ENCODE results near the gene LYL1. TPM values are rescaled to one million over a fixed set of nuclear protein-coding genes. Genes with fewer than 3 reads are reported as not detected.

LYL1 gene
- total RNA-seq, 1 donor, result 2.6 TPM

- TF ChIP-seq CTCF (IDR thresholded peaks at IDR 0.05; ENCODE audit: insufficient read depth, low read depth, low read length), result no peak
- H3K4me3 ChIP-seq (ENCODE audit: low read depth, low read length), result peak overlapping the region; percentile 30
- DNase-seq (ENCODE audit: low read depth), result peak; percentile 63
These were observed 4.2 kb downstream of the LYL1 start for GRCh38 chr19:13098277-13099072.

- DNase-seq (ENCODE audit: low read depth), result no peak
- no peak for TF ChIP-seq CTCF (IDR thresholded peaks at IDR 0.05; ENCODE audit: insufficient read depth, low read depth, low read length)
- peak overlapping the region; percentile 33 for H3K4me3 ChIP-seq (ENCODE audit: low read depth, low read length)
These were observed 5.0 kb downstream of the LYL1 start for GRCh38 chr19:13097463-13098258.

- no peak for DNase-seq (ENCODE audit: low read depth)
- H3K4me3 ChIP-seq (ENCODE audit: low read depth, low read length), result no peak overlapping the region
- TF ChIP-seq CTCF (IDR thresholded peaks at IDR 0.05; ENCODE audit: insufficient read depth, low read depth, low read length), result no peak
These were observed 5.6 kb downstream of the LYL1 start for GRCh38 chr19:13097033-13097462.

- no peak for TF ChIP-seq CTCF (IDR thresholded peaks at IDR 0.05; ENCODE audit: insufficient read depth, low read depth, low read length)
- no peak overlapping the region for H3K4me3 ChIP-seq (ENCODE audit: low read depth, low read length)
- DNase-seq (ENCODE audit: low read depth), result no peak
These were observed 6.4 kb downstream of the LYL1 start for GRCh38 chr19:13095934-13096927.

- no peak for TF ChIP-seq CTCF (IDR thresholded peaks at IDR 0.05; ENCODE audit: insufficient read depth, low read depth, low read length)
- DNase-seq (ENCODE audit: low read depth), result no peak
- H3K4me3 ChIP-seq (ENCODE audit: low read depth, low read length), result no peak overlapping the region
These were observed 7.3 kb downstream of the LYL1 start for GRCh38 chr19:13095393-13095784.

GRCh38 chr19:13094771-13095392 lies 7.8 kb downstream of the LYL1 start:
- no peak for DNase-seq (ENCODE audit: low read depth)
- H3K4me3 ChIP-seq (ENCODE audit: low read depth, low read length), result no peak overlapping the region
- TF ChIP-seq CTCF (IDR thresholded peaks at IDR 0.05; ENCODE audit: insufficient read depth, low read depth, low read length), result no peak
